HG03469 (cell line): ENCODE measurements around the gene CACNA2D2.

Source experiments
- ATAC-seq: cut with Tn5 transposase; IDR thresholded peaks from one replicate; pipeline ENCODE4 v1.9.1; 2021; ENCODE audit warnings: mild to moderate bottlenecking, moderate library complexity, moderate number of reproducible peaks; ENCODE audit not compliant: unreplicated experiment

The CACNA2D2 gene

DNA sequence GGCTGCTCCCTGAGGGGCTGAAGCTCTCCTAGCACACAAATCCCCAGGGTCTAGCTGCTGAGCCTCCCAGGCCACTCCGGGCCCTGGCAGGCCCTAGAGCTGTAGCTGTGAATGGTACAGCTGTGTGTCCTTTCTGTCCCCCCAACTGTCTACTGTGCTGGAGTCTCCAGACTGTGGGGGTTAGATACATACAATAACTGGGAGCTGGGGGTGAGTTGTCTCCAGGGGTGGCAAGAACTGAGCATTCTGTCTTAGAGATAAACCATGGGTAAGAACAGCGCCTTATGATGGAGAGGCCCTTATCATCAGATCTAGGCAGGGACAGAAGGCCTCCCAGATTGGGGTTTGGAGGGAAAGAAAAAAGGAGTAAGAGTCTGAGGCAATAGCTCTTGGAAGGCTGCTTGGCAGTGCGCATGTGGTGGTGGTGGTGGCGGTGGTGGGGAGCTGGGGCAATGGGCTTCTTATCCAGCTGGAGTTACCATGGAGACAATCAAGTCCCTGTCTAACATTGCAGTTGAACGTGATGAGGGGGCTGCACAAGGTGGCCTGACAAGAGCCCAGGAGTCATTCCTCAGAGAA lies 149.2 kb downstream of the CACNA2D2 start:
- no peak for ATAC-seq

DNA sequence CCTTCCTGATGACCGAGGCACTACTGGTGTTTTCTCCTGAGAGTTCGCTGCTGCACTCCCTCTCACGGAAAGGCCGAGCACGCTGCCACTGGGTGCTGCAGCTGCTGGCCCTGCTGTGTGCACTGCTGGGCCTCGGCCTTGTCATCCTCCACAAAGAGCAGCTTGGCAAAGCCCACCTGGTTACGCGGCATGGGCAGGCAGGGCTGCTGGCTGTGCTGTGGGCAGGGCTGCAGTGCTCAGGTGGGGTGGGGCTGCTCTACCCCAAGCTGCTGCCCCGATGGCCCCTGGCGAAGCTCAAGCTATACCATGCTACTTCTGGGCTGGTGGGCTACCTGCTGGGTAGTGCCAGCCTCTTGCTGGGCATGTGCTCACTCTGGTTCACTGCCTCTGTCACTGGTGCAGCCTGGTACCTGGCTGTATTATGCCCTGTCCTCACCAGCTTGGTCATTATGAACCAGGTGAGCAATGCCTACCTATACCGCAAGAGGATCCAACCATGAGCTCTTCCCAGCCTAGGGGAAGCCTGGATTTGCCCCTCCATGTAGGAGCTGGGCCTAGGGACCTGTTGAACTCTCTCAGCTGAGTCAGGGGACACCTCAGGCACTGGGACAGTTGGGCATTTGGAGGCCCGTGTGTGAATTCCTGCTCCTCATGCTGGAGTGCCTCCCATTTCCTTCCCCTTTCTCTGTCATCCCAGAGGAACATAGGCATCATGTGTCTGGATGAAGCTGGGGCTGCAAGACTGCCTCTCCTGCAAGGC lies 150.0 kb downstream of the CACNA2D2 start:
- ATAC-seq: no peak

DNA sequence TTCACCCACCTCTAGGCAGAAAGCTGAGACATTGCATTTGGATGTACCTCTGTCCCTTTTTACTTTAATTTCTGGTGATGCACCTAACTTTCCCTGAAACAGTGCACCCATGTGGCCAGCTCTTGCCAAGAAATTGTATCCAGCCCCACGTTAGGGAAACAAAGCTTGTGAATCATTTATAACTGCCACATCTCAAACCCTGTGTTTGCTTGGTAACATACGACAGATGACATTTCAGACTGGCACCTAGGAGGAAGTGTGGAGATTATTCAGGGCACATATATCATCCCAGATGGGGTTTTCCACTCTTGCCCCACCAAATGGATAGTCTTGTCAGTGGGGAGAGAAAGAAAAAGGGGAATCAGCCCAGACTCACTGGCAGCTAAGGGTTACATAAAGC lies 150.7 kb downstream of the CACNA2D2 start:
- no peak for ATAC-seq

DNA sequence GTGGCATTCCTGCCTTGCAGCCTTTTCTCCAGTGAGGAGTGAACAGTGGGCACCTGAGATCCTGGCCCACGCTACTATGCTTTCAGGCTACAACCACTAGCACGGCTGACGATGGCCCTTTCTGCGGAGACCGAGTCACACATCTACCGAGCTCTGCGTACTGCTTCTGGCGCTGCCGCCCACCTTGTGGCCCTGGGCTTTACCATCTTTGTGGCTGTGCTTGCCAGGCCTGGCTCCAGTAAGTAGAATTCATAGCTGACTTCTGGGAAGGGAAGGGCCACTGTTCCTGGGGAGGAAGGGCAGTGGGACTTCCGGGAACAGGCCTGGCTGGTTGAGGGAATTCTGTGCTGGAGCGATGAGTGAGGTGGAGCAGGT lies 152.1 kb downstream of the CACNA2D2 start:
- ATAC-seq: no peak

DNA sequence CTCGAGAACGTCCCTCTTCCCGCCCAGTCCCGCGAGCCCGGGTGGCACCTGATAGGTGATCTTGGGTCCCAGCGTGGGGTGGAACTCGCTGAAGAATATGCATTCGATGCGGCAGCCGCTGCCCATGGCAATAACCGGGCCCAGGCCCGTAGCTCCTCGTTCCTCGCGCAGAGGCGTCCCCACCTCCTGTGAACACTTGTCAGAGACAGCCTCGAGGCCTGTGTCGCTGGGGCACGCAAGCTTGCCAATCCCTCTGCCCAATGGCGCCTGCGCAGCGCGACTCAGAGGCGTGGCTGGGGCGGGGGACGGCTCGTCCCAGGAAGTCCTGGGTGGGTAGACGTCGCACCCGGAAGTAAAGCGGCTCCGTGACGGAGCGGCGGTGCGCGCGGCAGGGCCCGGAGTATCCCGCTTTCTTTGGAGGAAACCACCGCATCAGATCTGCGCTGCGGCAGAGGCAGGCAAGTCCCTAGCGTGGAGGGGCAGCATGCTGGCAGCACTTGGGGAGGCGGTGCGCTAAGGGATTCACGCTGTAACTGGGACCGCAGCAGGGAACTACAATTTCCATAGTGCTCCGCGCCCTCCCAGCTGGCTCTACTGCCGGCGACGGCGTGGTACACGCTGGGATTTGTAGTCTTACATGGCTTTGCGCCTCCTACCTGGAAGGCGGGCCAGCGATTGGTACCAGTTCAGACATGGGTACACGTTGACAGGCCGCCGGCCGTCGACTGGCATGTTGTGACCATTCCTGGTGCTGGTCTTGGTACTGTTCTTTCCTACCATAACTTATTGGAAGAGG lies 152.7 kb downstream of the CACNA2D2 start, which contains the start of the genes CYB561D2 and NPRL2:
Gene CYB561D2 (plus strand): TSS at position 336 of the 796 bp plus-strand sequence. CDS start 572 bp downstream, outside the sequence.
Gene NPRL2 (minus strand): TSS at position 249 of the 796 bp plus-strand sequence. CDS start 123 bp downstream, at position 126.
- ATAC-seq: peak; percentile 63

DNA sequence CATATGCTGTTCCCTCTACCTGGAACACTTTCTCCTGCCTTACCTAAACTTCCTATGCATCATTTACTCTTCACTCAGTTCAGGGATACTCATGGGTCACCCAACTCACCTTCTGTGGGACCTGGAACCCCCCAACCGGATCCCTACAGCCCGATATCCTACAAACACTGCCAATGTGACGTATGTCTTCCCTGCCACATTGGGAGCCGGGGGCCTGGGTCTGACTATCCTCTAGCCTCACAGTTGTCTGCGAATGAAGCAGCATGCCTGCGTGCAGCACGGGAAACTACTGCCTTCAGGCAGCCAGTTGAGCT lies 153.3 kb downstream of the CACNA2D2 start:
- ATAC-seq: no peak

DNA sequence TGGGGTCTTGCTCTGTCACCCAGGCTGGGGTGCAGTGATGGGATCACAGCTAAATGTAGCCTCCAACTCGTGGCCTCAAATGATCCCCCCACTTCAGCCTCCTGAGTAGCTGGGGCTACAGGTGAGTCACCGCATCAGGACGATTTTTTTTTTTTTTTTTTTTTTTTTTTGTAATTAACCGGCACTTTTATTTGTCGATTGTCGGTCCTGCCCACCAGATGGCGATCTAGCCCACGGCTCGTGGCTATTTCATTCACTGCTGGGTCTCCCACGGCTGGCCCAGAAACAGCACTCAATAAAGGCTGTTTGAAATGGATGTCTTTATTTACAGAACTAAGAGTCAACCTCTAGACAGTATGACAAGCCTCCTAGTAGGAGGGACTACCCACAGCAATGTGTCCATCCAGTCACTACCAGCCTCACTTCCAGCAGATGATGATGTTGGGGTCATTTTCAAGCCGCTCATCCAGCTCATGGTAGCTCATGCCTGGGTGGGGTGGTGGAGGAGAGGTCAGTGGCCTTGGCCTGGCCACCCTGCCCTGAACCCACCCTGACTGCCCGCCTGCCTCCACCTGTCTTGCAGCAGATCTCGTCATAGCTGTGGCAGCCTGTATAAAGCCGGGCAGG lies 156.1 kb downstream of the CACNA2D2 start:
- no peak for ATAC-seq

DNA sequence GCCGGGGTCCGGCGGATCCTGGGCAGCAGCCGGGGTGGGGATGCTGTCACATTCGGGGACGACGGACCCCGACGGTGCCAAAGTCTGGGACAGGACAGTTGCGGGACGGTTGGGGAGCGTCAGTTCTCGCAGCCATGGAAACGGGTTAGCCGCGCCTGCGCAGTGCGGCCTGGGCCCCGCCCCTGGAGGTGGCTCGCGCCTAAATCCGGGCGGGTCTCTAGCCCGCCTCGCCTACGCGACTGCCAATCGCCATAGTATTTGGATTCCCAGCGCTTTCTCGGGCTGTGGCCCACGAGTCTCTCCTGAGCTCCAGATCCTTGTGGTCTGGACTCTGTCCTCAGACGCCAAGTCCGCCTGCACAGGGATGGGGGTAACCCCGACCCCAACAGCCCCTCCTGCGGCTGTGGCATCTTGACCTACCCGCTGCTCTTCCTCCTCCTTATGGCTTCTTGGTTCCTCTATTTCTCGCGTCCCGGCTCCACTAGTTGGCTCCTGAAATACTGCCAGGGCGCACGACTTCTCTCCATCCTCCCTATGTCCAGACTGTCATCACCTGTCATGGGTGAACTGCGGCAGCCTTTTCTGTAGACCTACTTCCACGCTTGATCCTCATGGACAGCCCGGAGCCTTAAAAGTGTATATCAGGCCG lies 157.7 kb downstream of the CACNA2D2 start, which contains the start of gene ZMYND10:
Gene ZMYND10 (minus strand): TSS at position 147 of the 649 bp plus-strand sequence. CDS start 153 bp downstream, outside the sequence.
- no peak for ATAC-seq

DNA sequence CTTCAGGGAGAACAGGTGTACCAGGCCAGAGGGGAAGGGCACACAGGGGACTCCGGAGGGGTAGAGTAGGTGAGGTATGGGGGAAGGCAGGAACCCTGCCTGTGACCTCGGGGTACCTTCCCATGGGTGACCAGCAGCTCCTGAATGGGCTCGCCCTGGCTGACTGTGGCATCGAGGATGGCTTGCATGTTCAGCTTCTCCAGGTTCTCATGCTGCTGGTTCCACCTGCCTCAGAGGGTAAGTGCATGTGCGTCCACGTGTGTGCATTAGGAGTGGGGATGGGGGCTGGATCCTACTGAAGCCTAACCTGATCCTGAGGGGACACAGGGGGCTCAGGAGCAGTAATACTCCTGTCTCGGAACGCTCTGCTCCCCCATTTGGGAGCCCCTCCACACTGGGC lies 158.4 kb downstream of the CACNA2D2 start:
- no peak for ATAC-seq

DNA sequence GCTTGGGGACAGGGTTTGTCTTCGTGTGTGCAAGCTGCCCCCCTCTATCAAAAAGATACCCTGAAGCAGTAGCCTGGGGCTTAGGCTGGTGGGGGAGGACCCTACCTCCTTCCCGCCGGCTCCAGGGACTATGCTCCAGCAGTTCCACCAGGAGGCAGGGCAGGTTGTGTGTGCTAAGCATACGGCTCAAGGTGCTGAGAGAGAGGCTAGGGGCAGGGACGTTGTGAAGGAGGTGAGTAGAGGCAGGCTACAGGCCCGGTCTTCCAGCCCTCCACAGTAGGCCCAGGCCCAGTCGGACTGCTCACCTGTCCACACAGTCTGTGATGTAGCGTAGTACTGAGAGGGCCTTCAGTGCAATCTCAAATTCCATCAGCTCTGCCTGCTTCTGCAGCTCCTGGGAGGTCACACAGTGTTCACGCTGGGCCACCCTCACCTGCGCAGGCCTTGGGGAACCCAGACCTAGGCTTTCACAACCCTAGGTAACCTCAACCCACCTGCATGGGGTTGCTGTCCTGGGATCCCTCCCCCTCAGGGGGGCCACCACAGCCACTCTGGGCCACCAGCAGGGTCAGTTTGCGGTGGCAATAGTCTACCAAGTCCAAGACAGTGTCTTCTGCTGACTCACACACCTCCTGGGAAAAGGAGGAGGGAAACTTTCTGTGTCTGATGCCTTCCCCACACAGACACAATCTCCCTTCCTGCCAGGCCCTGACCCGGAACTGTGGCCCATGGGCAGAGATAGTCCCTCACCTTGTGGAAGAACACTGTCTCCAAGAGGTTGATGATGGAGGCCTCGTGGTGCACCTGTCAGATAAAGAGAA lies 160.4 kb downstream of the CACNA2D2 start:
- no peak for ATAC-seq

DNA sequence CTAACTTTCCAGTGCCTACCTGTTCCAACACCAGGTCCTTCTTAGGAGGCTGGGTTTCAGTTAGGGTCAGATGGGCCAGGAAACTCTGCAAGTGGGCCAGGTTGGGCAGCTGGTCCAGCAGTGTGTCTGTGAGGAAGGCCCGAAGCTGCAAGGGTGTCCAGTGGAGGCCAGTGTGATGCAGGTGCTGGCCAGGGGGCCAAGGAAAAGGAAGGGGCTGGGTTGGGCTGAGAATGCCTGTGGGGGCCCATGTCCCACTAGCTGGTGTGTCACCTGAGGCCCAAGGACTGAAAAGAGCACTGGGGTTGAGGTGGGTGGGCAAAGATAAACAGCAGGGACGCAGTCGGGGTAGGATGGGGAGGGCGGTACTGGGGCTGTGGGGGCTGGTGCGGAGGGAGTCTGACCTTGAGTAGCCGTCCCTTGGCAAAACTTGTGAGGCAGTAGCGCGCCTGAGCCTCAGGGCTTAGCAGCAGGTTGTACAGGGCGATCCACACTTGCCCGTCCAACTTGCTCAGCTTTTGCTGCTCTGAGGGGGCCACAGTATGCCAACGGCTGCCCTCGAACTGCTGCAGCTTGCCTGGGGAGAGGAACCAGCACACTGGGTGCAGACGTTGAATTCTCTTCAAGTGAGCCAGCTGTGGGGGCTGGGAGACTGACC lies 161.3 kb downstream of the CACNA2D2 start:
- ATAC-seq: no peak

DNA sequence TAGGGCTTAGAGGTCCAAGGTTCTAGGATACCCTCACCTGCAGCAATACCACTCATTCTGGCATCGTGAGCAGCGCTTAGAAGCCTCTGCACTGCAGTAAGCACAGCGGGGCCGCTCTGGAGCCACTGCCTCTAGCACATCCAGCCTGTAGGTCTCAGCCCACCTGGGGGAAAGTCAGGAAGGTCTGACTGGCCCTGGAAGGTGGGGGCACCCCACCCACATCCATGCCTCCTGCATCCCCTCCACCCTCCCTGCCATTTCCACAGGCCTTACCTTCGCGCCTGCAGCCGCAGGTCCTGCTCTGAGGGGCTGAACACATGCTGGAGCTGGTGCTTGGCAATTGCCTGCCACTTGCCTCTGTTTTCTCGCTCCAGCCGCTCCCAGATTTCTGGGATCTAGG lies 161.9 kb downstream of the CACNA2D2 start:
- no peak for ATAC-seq

DNA sequence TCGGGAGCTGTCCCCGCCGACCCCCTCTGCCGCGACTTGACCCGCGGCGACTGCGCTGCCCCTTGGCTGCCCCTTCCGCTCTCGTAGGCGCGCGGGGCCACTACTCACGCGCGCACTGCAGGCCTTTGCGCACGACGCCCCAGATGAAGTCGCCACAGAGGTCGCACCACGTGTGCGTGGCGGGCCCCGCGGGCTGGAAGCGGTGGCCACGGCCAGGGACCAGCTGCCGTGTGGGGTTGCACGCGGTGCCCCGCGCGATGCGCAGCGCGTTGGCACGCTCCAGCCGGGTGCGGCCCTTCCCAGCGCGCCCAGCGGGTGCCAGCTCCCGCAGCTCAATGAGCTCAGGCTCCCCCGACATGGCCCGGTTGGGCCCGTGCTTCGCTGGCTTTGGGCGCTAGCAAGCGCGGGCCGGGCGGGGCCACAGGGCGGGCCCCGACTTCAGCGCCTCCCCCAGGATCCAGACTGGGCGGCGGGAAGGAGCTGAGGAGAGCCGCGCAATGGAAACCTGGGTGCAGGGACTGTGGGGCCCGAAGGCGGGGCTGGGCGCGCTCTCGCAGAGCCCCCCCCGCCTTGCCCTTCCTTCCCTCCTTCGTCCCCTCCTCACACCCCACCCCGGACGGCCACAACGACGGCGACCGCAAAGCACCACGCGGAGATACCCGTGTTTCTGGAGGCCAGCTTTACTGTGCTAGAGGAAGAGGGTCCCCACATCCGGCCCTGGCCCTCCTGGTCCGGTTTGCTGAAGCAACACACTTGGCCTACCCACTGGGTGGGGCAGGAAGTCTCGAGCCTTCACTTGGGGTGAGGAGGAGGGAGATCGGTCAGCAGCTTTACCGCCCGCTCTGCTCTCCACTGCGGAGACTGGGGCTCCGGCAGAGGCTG lies 162.7 kb downstream of the CACNA2D2 start, which contains the start of gene RASSF1:
Gene RASSF1 (minus strand): TSS at position 389 of the 882 bp plus-strand sequence. CDS start 31 bp downstream, at position 358.
- ATAC-seq: no peak

DNA sequence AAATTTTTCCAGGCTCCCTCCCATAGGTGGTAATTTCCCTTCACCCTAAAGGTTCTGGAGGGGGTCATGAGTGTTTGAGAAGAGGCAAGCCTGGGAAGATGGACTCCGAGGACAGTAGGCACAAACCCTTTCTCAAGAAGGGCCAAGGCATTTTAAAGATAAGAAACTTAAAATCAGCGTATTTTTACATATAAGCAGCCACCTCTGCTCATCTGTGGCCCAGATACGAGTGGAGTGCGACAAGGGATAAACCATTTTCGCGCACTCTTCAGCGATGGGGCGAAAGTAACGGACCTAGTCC lies 163.3 kb downstream of the CACNA2D2 start:
- no peak for ATAC-seq

DNA sequence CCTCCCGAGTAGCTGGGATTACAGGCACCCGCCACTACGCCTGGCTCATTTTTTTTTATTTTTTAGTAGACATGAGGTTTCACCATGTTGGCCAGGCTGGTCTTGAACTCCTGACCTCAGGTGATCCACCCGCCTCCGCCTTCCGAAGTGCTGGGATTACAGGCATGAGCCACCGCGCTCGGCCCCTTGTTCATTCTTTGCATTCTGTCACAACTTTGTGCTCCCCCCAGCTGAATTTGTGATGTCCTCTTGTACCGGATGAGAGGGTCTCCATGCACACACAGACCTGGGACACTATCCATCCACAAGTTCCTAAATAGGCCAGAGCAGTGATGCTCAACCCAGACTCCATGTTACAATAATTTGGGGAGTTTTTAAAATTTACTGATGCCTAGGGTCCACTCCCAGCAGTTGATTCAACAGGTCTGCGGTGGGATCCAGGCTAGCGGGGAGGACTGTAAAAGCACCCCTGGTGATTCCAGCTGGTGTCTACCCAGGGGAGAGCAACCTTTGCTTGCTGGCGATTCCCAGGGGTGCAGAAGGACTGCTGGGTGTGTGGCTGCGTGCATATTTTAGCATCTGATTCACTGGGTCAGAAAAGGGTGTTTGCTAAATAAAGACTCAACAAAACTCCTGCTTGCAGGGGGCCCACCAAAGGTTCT lies 163.8 kb downstream of the CACNA2D2 start:
- ATAC-seq: no peak

DNA sequence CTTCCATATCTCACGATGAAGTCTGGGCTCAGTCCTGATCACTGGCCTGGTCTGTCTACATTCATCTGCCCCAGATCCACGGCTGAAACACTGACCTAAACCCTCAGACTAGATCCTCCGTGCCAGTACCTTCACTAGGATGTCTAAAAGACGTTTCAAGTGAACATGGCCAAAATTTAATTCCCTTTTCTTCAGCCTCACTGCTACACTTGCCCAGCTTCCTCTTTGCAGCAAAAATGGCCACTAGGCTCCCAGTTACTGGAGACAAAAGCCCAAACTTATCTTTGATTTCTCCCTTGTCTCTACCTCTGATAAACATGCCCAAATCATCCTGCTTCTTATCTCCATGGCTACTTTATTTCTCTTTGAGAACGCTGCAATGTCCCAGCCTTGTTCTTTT lies 164.5 kb downstream of the CACNA2D2 start:
- no peak for ATAC-seq

DNA sequence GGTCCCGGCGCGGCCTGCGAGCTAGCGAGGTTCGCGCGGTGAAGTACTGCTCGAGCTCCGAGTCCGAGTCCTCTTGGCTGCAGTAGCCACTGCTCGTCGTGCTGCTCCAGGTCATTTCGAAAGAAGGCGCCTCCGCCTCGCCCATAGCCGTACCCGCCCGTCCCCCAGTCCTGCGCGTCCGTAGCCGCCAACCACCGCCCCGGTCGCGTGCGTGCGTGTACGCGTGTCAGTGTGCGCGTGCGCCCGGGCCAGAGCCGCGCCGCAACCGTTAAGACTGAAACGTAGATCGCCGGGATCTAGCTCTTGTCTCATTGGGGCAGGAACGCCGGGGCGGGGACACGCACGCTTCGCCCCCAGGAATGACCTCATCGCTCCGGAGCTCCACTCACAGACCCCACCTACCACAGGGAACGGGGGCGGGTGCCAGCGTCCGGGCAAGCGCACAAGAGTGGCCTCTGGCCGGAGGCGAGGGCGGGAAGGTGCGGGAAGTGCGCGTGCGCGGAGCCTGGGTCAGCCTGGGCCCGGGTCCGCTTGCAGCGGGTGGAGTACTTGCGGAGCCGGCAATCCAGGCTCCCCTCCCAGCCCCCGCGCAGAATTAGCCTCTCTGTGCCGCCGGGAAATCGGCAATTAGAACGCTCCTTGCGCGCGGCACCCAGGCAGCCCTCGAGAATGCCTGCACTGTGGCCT lies 166.1 kb downstream of the CACNA2D2 start:
- peak; percentile 43 for ATAC-seq
